COLO668 (cell line): ENCODE data around the gene ELK1.
"Not testable (repeated sequence)": the region's sequence is repeated elsewhere in the genome, so short reads cannot be mapped to it uniquely, and the experiment has no call there.

Experiments used
- DNase-seq: peaks from one replicate; lab custom pipeline; 2025; ENCODE audit not compliant: unreplicated experiment; lab: John Stamatoyannopoulos, UW

The ELK1 gene

DNA sequence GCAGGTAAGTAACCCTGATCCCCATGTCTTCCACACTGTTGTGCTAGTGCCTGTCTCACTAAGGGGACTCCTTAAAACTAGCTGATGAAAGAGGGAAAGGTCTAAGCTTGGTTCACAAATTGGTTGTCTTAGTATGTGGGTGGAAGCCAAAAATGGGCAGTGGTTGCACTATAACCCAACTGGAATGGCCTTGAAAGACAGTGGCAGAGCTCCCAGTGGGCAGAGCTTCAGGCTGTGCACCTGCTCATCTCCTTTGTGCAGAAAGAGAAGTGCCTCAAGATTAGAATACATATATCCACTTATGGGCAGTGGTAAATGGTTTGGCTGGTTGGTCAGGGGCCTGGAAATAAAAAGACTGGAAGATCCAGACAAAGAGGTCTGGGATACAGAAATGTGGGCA is 37.9 kb downstream of the ELK1 start:
- no peak for DNase-seq

DNA sequence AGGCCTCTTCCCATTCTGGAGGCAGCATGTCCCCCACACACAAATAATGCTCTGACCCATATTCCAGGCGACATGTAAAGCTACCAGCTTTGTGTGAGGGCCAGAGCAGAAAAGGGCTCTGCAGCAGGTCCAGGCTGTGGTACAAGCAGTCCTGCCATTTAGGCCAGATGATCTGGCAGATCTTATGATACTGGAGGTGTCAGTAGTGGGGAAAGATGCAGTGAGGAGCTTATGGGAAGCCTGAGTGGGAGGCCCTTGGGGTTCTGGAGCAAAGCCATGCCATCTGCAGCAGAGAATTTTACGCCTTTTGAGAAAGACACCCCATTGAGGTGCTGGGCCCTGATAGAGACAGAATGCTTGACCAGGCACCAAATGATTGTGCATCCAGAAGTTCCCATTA is 38.4 kb downstream of the ELK1 start:
- DNase-seq = no peak

DNA sequence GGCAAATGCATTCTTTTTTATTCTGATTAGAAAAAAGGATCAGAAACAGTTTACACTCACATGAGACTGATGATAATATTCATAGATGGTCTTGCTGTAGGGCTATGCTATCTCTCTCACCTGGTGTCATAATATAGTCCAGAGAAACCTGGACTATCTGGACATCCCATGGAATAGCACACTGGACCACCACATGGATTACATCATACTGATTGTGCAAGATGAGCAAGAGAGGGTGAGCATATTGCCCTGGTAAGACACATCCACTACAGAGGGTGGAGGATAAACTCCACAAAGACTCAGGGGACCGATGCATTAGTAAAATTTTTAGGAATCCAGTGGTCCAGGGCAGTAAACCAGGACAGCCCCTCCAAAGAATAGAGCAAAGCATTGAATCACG is 38.9 kb downstream of the ELK1 start:
- DNase-seq = no peak

DNA sequence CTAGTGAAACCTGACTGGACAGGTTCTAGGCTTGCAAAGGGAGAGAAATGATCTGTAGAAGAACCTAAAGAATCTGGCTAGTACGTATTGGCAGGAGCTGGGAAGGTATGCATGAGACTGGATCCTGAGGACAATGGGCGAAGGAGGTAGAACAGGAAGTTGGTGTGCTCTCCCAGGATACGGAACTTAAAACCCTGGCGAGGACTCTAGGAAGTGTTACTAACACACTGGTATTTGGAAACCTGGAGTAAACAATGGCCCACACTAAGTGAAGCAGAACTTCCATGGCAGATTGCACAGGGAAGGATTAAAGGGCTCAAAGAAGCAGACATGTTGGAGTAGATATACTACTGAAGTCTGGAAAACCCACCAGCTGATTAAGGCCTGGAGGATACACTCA is 39.9 kb downstream of the ELK1 start:
- DNase-seq = no peak

DNA sequence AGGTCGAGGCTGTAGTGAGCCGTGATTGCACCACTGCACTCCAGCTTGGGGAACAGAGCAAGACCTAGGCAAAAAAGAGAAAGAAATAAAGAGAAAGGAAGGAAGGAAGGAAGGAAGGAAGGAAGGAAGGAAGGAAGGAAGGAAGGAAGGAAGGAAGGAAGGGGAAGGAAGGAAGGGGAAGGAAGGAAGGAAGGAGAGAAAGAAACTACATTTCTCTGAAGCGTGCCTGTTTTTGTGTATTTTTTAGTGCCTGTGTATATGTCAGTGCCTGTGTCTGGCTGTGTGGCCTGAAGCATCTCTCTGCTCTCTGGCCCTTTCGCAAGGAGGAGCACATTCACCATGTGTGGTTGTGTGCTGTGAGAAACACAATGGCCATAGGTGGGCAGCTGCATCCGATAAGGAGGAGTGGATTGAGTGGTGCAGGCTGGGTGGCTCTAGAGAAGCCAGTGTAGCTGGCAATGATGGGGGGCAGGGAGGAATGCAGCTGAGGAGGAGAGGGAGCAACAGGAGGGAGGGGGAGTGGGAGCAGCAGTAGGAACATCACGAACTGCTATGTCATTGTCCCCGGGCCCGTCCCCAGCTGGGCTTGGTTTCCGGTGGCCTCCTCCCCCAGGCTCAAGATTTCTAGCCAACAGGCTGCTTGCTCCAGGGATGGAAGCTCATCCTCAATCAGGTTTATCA is 42.1 kb downstream of the ELK1 start:
- DNase-seq = no peak

DNA sequence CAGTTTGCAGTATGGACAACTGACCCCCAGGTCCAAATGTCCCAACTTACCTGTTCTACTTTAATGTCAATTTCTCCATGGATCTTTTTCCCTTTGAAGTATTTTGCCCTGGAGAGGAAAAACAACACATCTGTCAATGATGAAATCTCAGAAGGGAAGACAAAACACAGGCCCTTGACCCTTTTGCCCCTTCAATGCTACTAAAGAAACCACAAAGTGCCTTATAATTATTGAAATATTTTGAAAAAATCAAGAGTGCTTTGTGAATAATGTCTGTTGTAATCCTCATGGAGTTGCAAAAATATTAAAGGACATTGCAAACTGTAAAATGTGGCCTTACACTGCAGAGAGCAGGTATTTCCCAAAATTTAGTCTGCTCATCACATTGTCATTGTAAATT is 43.3 kb downstream of the ELK1 start:
- DNase-seq = no peak

DNA sequence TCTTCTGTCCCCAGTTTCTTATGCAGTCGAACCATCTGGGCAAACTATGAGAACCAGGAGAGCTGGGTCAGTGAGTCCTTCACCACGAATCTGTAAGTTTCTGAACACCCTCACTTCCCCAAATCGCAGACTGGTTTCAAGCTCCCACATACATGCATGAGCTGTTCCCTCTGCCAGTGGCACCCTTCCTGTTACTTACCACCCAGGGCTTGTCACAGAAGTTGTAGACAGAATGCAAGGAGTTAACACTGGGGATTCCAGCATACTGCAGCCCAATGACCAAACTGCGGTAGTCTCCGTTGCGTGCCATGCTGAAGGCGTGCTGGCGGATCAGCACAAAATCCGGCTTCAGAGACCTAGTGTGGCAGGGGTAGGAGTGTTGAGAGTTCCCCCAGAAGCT is 45.3 kb downstream of the ELK1 start:
- no peak for DNase-seq

DNA sequence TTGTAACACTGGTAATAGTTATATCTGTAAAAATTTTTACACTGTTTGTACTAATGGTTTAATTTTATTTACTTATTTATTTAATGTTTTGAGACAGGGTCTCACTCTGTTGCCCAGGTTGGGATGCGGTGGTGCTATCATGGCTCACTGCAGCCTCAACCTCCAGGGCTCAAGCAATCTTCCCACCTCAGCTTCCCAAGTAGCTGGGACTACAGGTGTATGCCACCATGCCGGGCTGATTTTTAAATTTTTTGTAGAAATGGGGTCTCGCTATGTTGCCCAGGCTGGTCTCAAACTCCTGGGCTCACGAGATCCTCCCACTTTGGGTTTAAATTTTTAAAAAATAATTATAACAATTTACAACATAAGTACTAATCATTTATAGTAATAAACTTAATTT is 47.2 kb downstream of the ELK1 start:
- DNase-seq = not testable (repeated sequence)

DNA sequence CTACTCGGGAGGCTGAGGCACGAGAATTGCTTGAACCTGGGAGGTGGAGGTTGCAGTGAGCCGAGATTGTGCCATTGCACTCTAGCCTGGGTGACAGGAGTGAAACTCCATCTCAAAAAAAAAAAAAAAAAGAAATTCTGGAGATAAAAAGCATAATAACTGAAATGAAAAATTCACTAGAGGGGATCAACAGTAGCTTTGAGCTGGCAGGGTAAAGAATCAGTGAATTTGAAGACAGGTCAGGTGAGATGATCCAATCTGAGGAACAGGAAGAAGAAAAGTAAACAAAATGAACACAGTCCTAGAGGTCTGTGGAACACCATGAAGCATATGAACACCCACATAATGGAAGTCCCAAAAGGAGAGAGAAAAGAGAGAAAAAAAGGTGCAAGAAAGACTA is 53.1 kb downstream of the ELK1 start:
- DNase-seq = no peak

DNA sequence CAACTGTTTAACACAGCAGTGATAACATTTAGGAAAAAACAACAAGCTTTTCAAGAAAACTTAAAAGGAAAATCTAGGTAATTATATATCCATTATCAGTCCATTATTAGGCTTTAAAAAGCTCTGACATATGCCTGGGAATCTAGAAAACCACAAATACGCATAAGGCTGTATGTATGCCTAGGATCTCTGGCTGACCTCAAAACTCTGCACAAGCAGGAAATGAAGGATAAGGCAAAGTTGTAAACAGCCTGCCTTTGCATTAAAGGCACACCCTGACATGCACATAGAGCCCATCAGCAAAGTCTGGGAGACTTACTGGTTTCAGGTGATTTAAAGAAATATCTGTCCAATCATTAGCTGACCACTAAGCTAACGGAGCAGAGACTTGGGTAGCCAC is 54.1 kb downstream of the ELK1 start:
- DNase-seq = no peak

DNA sequence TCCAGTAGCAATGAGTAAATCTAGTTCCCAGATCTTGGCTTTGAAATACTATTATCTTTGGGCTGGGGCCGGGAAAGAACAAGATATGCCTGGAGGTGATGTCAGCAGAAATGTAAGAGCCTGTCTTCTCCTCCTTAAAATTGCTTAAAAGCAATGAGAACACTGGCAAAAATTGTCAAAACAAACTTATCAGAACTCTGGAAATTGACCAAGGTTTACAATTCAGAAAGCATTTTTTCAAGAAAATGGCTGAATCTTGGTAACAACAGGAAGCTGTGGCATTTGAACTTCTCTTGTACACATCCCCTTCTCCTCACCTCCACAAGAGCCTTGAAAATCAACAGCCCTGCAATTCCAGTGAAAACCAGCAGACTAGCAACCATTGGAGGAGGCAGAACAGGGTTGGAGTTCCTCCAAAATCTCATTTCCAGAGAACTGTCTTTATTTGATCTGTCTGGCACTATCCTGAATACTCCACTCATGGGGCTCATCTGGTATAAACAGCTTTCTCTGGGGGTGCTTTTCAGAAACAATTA is 54.6 kb downstream of the ELK1 start:
- DNase-seq = no peak

DNA sequence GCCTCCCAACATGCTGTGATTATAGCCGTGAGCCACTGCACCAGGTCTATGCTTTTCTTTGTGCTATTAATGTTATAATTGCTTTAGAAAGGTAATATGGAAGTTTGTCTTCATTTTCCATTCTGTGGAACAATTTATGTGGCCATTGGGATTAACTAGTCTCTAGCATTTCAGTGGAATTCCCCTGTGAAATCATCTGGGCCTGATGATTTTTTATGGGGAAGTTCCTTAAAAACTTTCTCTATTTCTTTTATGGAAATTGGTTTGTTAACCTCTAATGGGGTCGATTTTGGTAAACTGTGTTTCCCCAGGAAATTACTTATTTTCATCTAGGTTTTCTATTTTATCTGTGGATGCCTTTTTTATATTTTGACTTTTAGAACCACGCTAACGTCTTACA is 56.8 kb downstream of the ELK1 start:
- DNase-seq = no peak

DNA sequence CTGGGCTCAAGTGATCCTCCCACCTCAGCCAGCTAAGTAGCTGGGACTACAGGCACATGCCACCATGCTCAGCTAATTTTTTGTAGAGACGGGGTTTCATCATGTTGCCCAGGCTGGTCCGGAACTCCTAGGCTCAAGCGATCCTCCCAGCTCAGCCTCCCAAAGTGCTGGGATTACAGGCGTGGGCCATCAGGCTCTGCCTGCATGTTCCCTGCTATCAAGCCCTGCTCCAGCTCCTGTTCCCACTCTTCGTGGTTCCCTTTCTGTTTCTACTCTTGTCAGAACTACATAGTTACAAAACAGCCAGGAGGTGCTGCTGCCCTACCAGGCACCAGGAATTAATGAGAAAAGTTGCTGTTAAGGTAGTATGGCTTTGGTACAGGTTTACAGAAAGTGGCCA is 59.4 kb downstream of the ELK1 start:
- no peak for DNase-seq

DNA sequence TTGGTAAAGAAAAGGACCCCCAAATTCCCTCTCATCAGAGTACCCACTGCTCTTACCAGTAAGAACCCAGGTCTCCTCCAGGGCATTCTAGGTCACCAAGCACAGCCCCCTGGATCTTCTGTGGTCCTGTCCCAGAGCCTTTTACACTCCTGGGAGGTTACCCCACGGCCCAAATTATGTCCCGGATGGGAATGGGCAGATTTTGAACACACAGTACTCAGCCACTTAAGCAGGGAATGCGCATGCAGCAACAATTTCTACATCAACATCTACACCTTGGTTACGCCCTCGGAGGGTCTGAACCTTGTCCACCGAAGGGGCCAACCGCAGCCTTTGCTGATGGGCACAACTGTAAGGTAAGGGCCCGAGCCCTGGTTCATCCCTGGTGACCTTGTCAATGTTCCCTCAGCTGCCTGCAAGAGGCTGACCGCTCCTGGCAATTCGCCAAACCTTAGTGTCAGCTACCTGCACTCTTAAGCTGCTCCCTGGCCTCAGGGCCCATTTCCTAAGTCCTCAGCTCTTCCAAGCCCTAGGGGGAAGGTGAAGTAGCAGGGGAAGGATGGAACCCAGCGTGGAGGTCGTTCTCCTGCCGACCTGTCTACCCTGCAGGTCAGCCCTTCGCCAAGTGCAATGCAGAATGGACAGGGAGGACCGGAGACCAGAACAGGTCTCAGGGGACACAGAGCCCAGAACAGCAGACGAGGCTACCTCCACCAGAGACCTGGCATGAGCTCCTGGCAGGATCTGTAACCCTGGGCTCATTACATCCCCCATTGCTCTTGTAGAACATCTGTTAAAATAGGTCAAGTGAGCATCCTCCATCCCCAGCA is 62.2 kb downstream of the ELK1 start:
- peak; percentile 1 for DNase-seq

DNA sequence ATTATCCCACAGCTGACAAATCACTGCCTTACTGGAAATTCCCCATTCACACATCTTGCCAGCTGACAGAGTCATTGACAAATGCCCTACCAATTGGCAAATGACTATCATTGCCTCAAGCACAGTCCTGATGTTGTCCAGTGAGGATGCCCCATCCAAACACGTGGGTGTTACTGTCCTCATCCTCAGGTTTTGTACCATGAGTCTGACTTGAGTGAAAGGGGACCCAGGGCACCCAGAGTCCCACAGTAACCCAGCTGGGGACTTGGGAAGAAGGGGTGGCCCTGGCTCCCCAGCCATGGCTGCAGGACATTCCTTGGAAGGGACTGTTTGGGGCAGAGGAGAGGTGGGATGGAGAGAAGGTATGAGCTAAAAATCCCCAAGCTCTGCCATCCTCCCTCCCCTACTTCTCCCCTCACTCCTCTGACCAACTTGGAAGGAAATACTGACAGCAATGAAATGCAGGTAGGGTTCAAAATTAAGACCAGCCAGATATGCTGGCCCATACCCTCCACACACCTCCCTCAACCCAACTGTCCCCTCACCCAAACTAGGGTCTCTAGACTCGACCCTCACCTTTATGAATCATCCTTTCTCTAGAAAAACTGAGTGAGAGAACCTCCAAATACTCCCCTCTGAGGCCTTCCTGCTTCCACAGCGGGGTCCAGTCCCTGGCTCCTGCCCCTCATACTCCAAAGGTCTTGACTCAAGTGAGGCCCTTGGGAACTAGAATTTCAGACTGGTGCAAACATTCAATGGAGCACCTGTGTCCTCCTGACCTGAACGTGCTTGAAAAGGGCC is 63.1 kb downstream of the ELK1 start:
- DNase-seq = no peak

DNA sequence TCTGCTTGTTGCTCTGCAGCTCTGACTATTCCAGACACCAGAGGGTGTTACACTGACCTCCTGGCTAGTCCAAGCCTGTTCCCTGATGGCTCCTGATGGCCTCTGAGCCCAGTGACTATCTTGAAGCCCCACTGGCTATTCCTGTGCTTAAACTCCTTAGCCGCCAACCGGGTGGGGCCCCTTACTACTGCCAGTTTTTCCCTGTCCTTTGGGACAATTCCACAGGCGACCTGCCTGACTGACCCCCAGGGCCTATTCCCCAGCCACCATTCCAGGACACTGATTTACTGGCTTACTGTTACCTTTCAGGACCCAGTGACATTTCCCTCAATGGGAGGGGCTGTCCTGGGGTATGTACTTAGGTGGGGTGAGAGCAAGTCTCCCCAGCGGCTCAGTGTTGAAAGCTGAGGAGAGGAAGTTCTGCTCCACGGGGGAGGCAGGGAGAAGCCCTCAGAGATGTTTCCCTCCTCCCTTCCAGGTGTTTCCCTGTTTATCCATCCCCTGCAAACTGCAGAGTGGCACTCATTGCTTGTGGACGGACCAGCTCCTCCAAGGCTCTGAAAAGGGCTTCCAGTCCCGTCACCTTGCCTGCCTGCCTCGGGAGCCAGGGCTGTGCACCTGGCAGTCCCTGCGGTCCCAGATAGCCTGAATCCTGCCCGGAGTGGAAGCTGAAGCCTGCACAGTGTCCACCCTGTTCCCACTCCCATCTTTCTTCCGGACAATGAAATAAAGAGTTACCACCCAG is 64.1 kb downstream of the ELK1 start:
- no peak for DNase-seq
